Measurements from ENCODE around the gene PRKCE.

DNA sequence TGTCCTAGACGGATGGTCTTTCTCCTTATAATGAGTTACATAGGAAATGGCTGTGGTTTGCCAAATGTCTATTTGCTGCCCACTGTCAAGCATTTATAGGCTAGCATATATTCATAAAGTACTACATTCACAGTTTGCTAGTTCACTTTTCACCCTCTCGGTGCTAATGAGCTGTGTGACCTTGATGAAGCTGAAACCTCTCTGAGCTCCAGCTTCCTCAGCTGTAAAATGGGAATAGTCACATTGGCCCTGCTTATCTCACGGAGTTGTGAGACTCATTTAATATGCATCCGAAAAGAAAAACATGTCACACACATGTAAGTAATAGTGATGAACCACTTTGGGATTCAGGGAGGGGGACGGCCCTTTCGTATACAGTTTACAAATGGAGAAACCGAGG lies 17.0 kb downstream of the PRKCE start:
- TF ChIP-seq, protein P1, sequence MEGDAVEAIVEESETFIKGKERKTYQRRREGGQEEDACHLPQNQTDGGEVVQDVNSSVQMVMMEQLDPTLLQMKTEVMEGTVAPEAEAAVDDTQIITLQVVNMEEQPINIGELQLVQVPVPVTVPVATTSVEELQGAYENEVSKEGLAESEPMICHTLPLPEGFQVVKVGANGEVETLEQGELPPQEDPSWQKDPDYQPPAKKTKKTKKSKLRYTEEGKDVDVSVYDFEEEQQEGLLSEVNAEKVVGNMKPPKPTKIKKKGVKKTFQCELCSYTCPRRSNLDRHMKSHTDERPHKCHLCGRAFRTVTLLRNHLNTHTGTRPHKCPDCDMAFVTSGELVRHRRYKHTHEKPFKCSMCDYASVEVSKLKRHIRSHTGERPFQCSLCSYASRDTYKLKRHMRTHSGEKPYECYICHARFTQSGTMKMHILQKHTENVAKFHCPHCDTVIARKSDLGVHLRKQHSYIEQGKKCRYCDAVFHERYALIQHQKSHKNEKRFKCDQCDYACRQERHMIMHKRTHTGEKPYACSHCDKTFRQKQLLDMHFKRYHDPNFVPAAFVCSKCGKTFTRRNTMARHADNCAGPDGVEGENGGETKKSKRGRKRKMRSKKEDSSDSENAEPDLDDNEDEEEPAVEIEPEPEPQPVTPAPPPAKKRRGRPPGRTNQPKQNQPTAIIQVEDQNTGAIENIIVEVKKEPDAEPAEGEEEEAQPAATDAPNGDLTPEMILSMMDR (IDR thresholded peaks at IDR 0.05; ENCODE audit: control extremely low read depth in 1 of 3, insufficient read depth in 1 of 3, low read depth in 1 of 3, low read length in 3 of 3): no peak
- TF ChIP-seq SRF (IDR thresholded peaks at IDR 0.05; ENCODE audit: low read depth, low read length): no peak
- TF ChIP-seq CHD1 (IDR thresholded peaks at IDR 0.05; ENCODE audit: low read depth, low read length): no peak
- no peak for TF ChIP-seq POLR2AphosphoS5 (IDR thresholded peaks at IDR 0.05; ENCODE audit: low read depth, low read length)
- TF ChIP-seq, protein P2, sequence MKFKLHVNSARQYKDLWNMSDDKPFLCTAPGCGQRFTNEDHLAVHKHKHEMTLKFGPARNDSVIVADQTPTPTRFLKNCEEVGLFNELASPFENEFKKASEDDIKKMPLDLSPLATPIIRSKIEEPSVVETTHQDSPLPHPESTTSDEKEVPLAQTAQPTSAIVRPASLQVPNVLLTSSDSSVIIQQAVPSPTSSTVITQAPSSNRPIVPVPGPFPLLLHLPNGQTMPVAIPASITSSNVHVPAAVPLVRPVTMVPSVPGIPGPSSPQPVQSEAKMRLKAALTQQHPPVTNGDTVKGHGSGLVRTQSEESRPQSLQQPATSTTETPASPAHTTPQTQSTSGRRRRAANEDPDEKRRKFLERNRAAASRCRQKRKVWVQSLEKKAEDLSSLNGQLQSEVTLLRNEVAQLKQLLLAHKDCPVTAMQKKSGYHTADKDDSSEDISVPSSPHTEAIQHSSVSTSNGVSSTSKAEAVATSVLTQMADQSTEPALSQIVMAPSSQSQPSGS (IDR thresholded peaks at IDR 0.05; ENCODE audit: low read length): no peak
- TF ChIP-seq CREB1 (IDR thresholded peaks at IDR 0.05): no peak
- TF ChIP-seq EZH2 (IDR thresholded peaks at IDR 0.05; ENCODE audit: low read depth, low read length, severe bottlenecking): no peak
- TF ChIP-seq SIRT6 (IDR thresholded peaks at IDR 0.05; ENCODE audit: low read length): no peak
- no peak for TF ChIP-seq TAF1 (IDR thresholded peaks at IDR 0.05; ENCODE audit: low read depth, low read length)
- no peak for TF ChIP-seq POU5F1 (IDR thresholded peaks at IDR 0.05; ENCODE audit: low read depth, low read length)
- TF ChIP-seq JUN (IDR thresholded peaks at IDR 0.05; ENCODE audit: low read depth, low read length): no peak
- TF ChIP-seq POLR2A (IDR thresholded peaks at IDR 0.05; ENCODE audit: control extremely low read depth in 1 of 2, low read depth in 2 of 2, low read length in 2 of 2): no peak
